Suppressor macrophage (primary cell): ENCODE data around the gene XYLB.

Source experiments
- DNase-seq, 4 experiments: peaks; one replicate each; pipeline ENCODE4 v3.0.0-alpha.2; 2020 to 2022

The XYLB gene

GRCh38 chr3:38365469-38366062 is 19.0 kb downstream of the XYLB start:
- no peak for DNase-seq

GRCh38 chr3:38366082-38366481 is 19.5 kb downstream of the XYLB start:
- DNase-seq: no peak

- DNase-seq: no peak
These were observed 21.2 kb downstream of the XYLB start for GRCh38 chr3:38367779-38368178.

GRCh38 chr3:38368238-38368637 is 21.7 kb downstream of the XYLB start:
- DNase-seq: peak in 1 of 4 experiments; percentile 16

GRCh38 chr3:38369186-38369585 is 22.6 kb downstream of the XYLB start:
- no peak for DNase-seq

GRCh38 chr3:38370149-38370548 is 23.6 kb downstream of the XYLB start:
- no peak for DNase-seq

GRCh38 chr3:38370861-38371260 is 24.3 kb downstream of the XYLB start:
- no peak for DNase-seq

GRCh38 chr3:38371541-38372213 is 25.1 kb downstream of the XYLB start:
- DNase-seq: no peak

GRCh38 chr3:38372214-38372601 is 25.6 kb downstream of the XYLB start:
- DNase-seq: no peak

GRCh38 chr3:38374221-38374620 is 27.6 kb downstream of the XYLB start:
- DNase-seq: peak in 1 of 4 experiments; percentile 18

GRCh38 chr3:38375072-38375471 is 28.5 kb downstream of the XYLB start:
- no peak for DNase-seq

- no peak for DNase-seq
These were observed 29.0 kb downstream of the XYLB start for GRCh38 chr3:38375488-38376097.

- no peak for DNase-seq
These were observed 29.7 kb downstream of the XYLB start for GRCh38 chr3:38376098-38376816.

GRCh38 chr3:38379201-38379770 is 32.7 kb downstream of the XYLB start:
- no peak for DNase-seq

GRCh38 chr3:38382506-38383080 is 36.0 kb downstream of the XYLB start:
- DNase-seq: no peak

GRCh38 chr3:38383156-38383875 is 36.7 kb downstream of the XYLB start:
- DNase-seq: no peak

GRCh38 chr3:38386992-38387750 is 40.6 kb downstream of the XYLB start:
- DNase-seq: no peak

- DNase-seq: no peak
These were observed 41.3 kb downstream of the XYLB start for GRCh38 chr3:38387862-38388261.

GRCh38 chr3:38392604-38393163 is 46.1 kb downstream of the XYLB start:
- DNase-seq: no peak

- DNase-seq: no peak
These were observed 49.7 kb downstream of the XYLB start for GRCh38 chr3:38396239-38396638.

GRCh38 chr3:38396861-38397260 is 50.3 kb downstream of the XYLB start:
- DNase-seq: no peak
